ENCODE measurements around the gene CEACAM16.

GRCh38 chr19:44723952-44724319 is 25.0 kb downstream of the CEACAM16 start:
- TF ChIP-seq TARDBP (IDR thresholded peaks at IDR 0.05), result no peak
- no peak for TF ChIP-seq FOXK2 (IDR thresholded peaks at IDR 0.05)
- no peak for TF ChIP-seq BHLHE40 (IDR thresholded peaks at IDR 0.05; ENCODE audit: borderline replicate concordance)
- no peak for TF ChIP-seq SP1 (IDR thresholded peaks at IDR 0.05)
- no peak for TF ChIP-seq NFRKB (IDR thresholded peaks at IDR 0.05)
- no peak for TF ChIP-seq ZNF384 (IDR thresholded peaks at IDR 0.05)
- TF ChIP-seq L3MBTL2 (conservative IDR thresholded peaks at IDR 0.05), result no peak
- no peak for TF ChIP-seq HDGF (IDR thresholded peaks at IDR 0.05; ENCODE audit: borderline replicate concordance)

Measured in HEK293T (cell line).